K562 (cell line): Measurements from ENCODE around the gene PNKD. TPM values are rescaled to one million over a fixed set of nuclear protein-coding genes. Genes with fewer than 3 reads are reported as not detected.

ENCODE experiments used
- ATAC-seq: fragments of 200-7000 bp; cut with Tn5 transposase; 3 replicates; pipeline ENCODE4 v1.9.1; 2020; ENCODE audit warnings: moderate library complexity
- BruUV-seq: library from RNA; stranded (reverse); fragments of 400-500 nt; replicated peaks from 2 replicates; lab custom pipeline; 2021; lab: Mats Ljungman, UMichigan
- CTCF ChIA-PET: fragments of 300-600 bp; formaldehyde crosslinking; extraction: SDS; loops from one replicate; lab custom pipeline; 2021; ENCODE audit warnings: low intra/inter-chr PET ratio; lab: Yijun Ruan, JAX
- POLR2A ChIA-PET: fragments of 300-600, 350-650 bp; sonication (Branson Sonifier 250); formaldehyde crosslinking; extraction: SDS; loops from one replicate; lab custom pipeline; 2021; ENCODE audit warnings: antibody characterized with exemption, inconsistent platforms; lab: Yijun Ruan, JAX
- DNase-seq, 4 experiments: peaks; one replicate each; pipeline versions ENCODE4 v3.0.0 to v3.0.0-alpha.2; 2011 to 2018; ENCODE audit warnings: low spot score in 3 of 4, mixed read lengths in 3 of 4; ENCODE audit errors: extremely low read depth in 1 of 4
- FAIRE-seq: peaks from 2 replicates; lab custom pipeline; 2011; peaks lifted over from hg19 to GRCh38; lab: Jason Lieb, UNC
- H2AFZ ChIP-seq: 2 replicates; pipeline ENCODE4 v1.6.0; 2011; ENCODE audit warnings: low read depth, low read length, control low read depth, inconsistent platforms
- H3K27ac ChIP-seq: fragments of 200-600 bp; 3 replicates; pipeline ENCODE4 v1.8.0; 2011; ENCODE audit warnings: low read depth, mild to moderate bottlenecking, control low read depth, inconsistent platforms, low read length, moderate library complexity, mixed read lengths; ENCODE audit errors: extremely low read depth
- H3K27me3 ChIP-seq, 2 experiments: fragments of 300-600 bp in 1 of 2; 2 replicates in 1 of 2; 3 replicates in 1 of 2; pipeline versions ENCODE4 v1.6.0 to v1.8.0; 2011; ENCODE audit warnings: inconsistent platforms in 2 of 2, low read length in 2 of 2, mild to moderate bottlenecking in 1 of 2, mixed read lengths in 1 of 2, moderate library complexity in 1 of 2; ENCODE audit not compliant: control insufficient read depth in 2 of 2, insufficient read depth in 2 of 2
- H3K36me3 ChIP-seq: fragments of 300-600 bp; 3 replicates; pipeline ENCODE4 v1.8.0; 2011; ENCODE audit warnings: mild to moderate bottlenecking, low read length, inconsistent platforms; ENCODE audit not compliant: control insufficient read depth, insufficient read depth
- H3K4me1 ChIP-seq, 2 experiments: fragments of 200-600 bp in 1 of 2; replicated peaks in 1 of 2; 2 replicates in 1 of 2; 3 replicates in 1 of 2; pipeline versions ENCODE4 v1.5.1 to v1.8.0; 2011; ENCODE audit warnings: inconsistent platforms in 2 of 2, low read length in 2 of 2, mild to moderate bottlenecking in 1 of 2, mixed read lengths in 1 of 2, moderate library complexity in 1 of 2; ENCODE audit not compliant: control insufficient read depth in 2 of 2, insufficient read depth in 2 of 2
- H3K4me2 ChIP-seq: 2 replicates; pipeline ENCODE4 v1.6.1; 2011; ENCODE audit warnings: low read length, control low read depth, inconsistent platforms, mixed read lengths; ENCODE audit not compliant: insufficient read depth
- H3K4me3 ChIP-seq: fragments of 200-600 bp; sonication (generic), shearing (Covaris generic); 2 replicates; pipeline ENCODE4 v1.5.1; 2016; ENCODE audit warnings: control low read depth, inconsistent platforms
- H3K79me2 ChIP-seq: fragments of 200-600 bp; 3 replicates; pipeline ENCODE4 v1.8.0; 2011; ENCODE audit warnings: low read length, inconsistent platforms; ENCODE audit not compliant: control insufficient read depth, insufficient read depth
- H3K9ac ChIP-seq, 2 experiments: 2 replicates each; pipeline versions ENCODE4 v1.6.0 to v1.6.1; 2011; ENCODE audit warnings: low read depth in 2 of 2, low read length in 2 of 2, control low read depth in 1 of 2, inconsistent platforms in 1 of 2, mild to moderate bottlenecking in 1 of 2, mixed read lengths in 1 of 2; ENCODE audit not compliant: insufficient read depth in 1 of 2
- H3K9me1 ChIP-seq: one replicate; pipeline ENCODE4 v1.6.0; 2011; ENCODE audit warnings: inconsistent platforms, mild to moderate bottlenecking, low read length, moderate library complexity; ENCODE audit not compliant: control insufficient read depth, insufficient read depth
- H3K9me3 ChIP-seq: replicated peaks from 2 replicates; pipeline ENCODE4 v1.5.1; 2011; ENCODE audit warnings: low read depth, low read length, inconsistent platforms; ENCODE audit not compliant: control insufficient read depth, insufficient read depth
- H4K20me1 ChIP-seq: replicated peaks from 2 replicates; pipeline ENCODE4 v1.6.1; 2011; ENCODE audit warnings: low read length, inconsistent platforms, mixed read lengths; ENCODE audit not compliant: control insufficient read depth, insufficient read depth
- ATF1 ChIP-seq, 2 experiments: fragments of 450-650 bp in 1 of 2; IDR thresholded peaks; 2 replicates each; pipeline ENCODE4 v1.6.1; 2016; ENCODE audit warnings: missing compliant biosample characterization in 1 of 2, missing genetic modification characterization in 1 of 2
- BCOR ChIP-seq: fragments of 450-650 bp; IDR thresholded peaks from 2 replicates; pipeline ENCODE4 v1.6.1; 2016
- CREB1 ChIP-seq, 2 experiments: sonication (generic) in 1 of 2; formaldehyde crosslinking in 1 of 2; IDR thresholded peaks; 2 replicates each; pipeline versions ENCODE4 v1.6.1 to v1.8.0; 2012 to 2022; ENCODE audit warnings: inconsistent platforms in 1 of 2, mild to moderate bottlenecking in 1 of 2, missing genetic modification reagents in 1 of 2, moderate library complexity in 1 of 2
- GABPA ChIP-seq: fragments of 200-800 bp; sonication (Bioruptor generic); conservative IDR thresholded peaks from 2 replicates; pipeline ENCODE4 v1.6.1; 2016; ENCODE audit warnings: low read depth, missing genetic modification characterization, missing compliant biosample characterization
- RBM25 ChIP-seq: fragments of 200-400 bp; formaldehyde crosslinking; IDR thresholded peaks from 2 replicates; pipeline ENCODE4 v1.6.1; 2018; ENCODE audit warnings: low read length, low read depth, moderate library complexity; ENCODE audit not compliant: severe bottlenecking
- WGBS: fragments of 100-300 bp; shearing (Covaris generic); methylation state at CpG from one replicate; pipeline ENCODE4 v1.1.6; 2016; ENCODE audit warnings: low coverage, mixed read lengths; ENCODE audit not compliant: insufficient coverage; ENCODE audit errors: missing lambda C conversion rate; 5-methylcytosine and 5-hydroxymethylcytosine counted together
- in situ Hi-C: fragments of 300-500 bp; cut with MboI; formaldehyde crosslinking; loops from 4 replicates; pipeline ENCODE4 v1.15.0; 2018; ENCODE audit warnings: inconsistent platforms, mixed read lengths
- intact Hi-C: fragments of 100-400 bp; cut with micrococcal nuclease; formaldehyde crosslinking; loops from 2 replicates; pipeline ENCODE4 v1.14.2; 2022
- polyA plus RNA-seq, 8 experiments: library from polyadenylated mRNA; depleted of rRNA in 4 of 8; stranded (reverse) in 5 of 8; unstranded in 3 of 8; fragments of >200 nt; fragmentation: Nextera tagmentation in 2 of 8; fragmentation: Illumina TruSeq in 1 of 8; extraction: Ambion mirVana in 2 of 8; extraction: Trizol in 1 of 8; gene quantifications; 2 replicates each; pipeline versions ENCODE4 v1.2.1 to v1.2.3, GENCODE V29; 2011 to 2014; ENCODE audit warnings: inconsistent platforms in 1 of 8, missing spikeins in 1 of 8
- total RNA-seq, 7 experiments: library from RNA; depleted of rRNA in 6 of 7; stranded (reverse); fragments of >200 nt in 6 of 7; fragmentation: Illumina TruSeq in 2 of 7; extraction: Trizol in 2 of 7; gene quantifications; 2 replicates each; pipeline versions ENCODE4 v1.2.1 to v1.2.3, GENCODE V29; 2011 to 2021; ENCODE audit warnings: low replicate concordance in 1 of 7

PNKD gene
- total and polyA plus RNA-seq, 9 of the 15 experiments (the other 6 are each of a cell fraction or from before 2014, with no cell fraction given) = 26.0 to 105 (median 60.1) TPM

- TF ChIP-seq ATF1 (CRISPR knock-in tag; IDR thresholded peaks at IDR 0.05) (no peak), ATF1 (tag; IDR thresholded peaks at IDR 0.05) (no peak; the same call in 1 of the 2 replicates), CREB1 (IDR thresholded peaks at IDR 0.05) (no peak), CREB1 (CRISPR knock-in tag; IDR thresholded peaks at IDR 0.05) (peak; percentile 42; the same call in 1 of the 2 replicates)
- TF ChIP-seq, all 486 proteins: peak for 19
Measured at GRCh38 chr2:218394298-218395089, 124.2 kb downstream of the PNKD start (continued).

- Histone ChIP-seq H4K20me1 (no peaks in the 10 kb centered on the region), H3K4me3 (peak overlapping the region; percentile 57), H3K27me3 (no peaks in the 10 kb centered on the region), H3K9ac (peak overlapping the region; percentile 73 to 88), H3K9me3 (no peaks in the 10 kb centered on the region), H2AFZ (peak overlapping the region; percentile 92; the same call in 1 of the 2 replicates), H3K4me1 (peaks cover 20 to 64% of the 10 kb centered on the region in 2 experiments), H3K27ac (peak overlapping the region; percentile 90), H3K79me2 (peaks cover 54% of the 10 kb centered on the region), H3K9me1 (no peaks in the 10 kb centered on the region), H3K4me2 (peak overlapping the region; percentile 91), H3K36me3 (no peaks in the 10 kb centered on the region)
- FAIRE-seq (no peak), DNase-seq (no peak), ATAC-seq (no peak)
- in situ Hi-C loops (loop anchor here (5.0 kb wide), 1 partner anchor 108 kb away; no protein-coding TSS in a partner anchor), intact Hi-C loops (loop anchor here (5.0 kb wide), 1 partner anchor 172 kb away; the partner anchor contains the start of genes CNOT9 and USP37)
- ChIA-PET CTCF (interaction anchor here (1.9 to 2.0 kb wide), 2 partner anchors 94 to 122 kb away, joined by 8 to 10 read pairs; no protein-coding TSS in a partner anchor), POLR2A (interaction anchor here (1.0 to 2.2 kb wide), 7 partner anchors 10 to 120 kb away, joined by 3 to 9 read pairs (median 3); no protein-coding TSS in a partner anchor)
- BruUV-seq = no TSS peak
- TF ChIP-seq GABPA = no peak
- TF ChIP-seq RBM25 = peak; percentile 81
- TF ChIP-seq BCOR = peak; percentile 88
- WGBS = 43% methylated on average over 4 of the region's 6 CpGs
Measured at GRCh38 chr2:218395090-218395444, 124.7 kb downstream of the PNKD start.
